H1 (cell line): ENCODE measurements around the gene CEACAM7.

ENCODE experiments used
- BRCA1 ChIP-seq: IDR thresholded peaks from 2 replicates; pipeline ENCODE4 v1.6.1; 2012; ENCODE audit warnings: low read depth, low read length, improper control_type of control experiment
- CREB1 ChIP-seq: IDR thresholded peaks from 2 replicates; pipeline ENCODE4 v1.6.1; 2012; ENCODE audit warnings: inconsistent platforms
- CTCF ChIP-seq, 3 experiments: IDR thresholded peaks; 1 replicate in 2 of 3; 2 replicates in 1 of 3; pipeline versions ENCODE4 v1.5.1 to v1.6.1; 2011; ENCODE audit warnings: low read length in 3 of 3, mild to moderate bottlenecking in 3 of 3, inconsistent platforms in 2 of 3, low read depth in 1 of 3, moderate library complexity in 1 of 3; ENCODE audit not compliant: insufficient read depth in 1 of 3; ENCODE audit errors: control extremely low read depth in 1 of 3
- GTF2F1 ChIP-seq: IDR thresholded peaks from 2 replicates; pipeline ENCODE4 v1.6.1; 2012; ENCODE audit warnings: low read depth, low read length, improper control_type of control experiment, borderline replicate concordance
- MAX ChIP-seq: IDR thresholded peaks from 2 replicates; pipeline ENCODE4 v1.6.1; 2012; ENCODE audit warnings: inconsistent platforms
- POLR2AphosphoS5 ChIP-seq: IDR thresholded peaks from 2 replicates; pipeline ENCODE4 v1.6.1; 2011; ENCODE audit warnings: low read depth, low read length
- RXRA ChIP-seq: IDR thresholded peaks from 2 replicates; pipeline ENCODE4 v1.6.1; 2011; ENCODE audit warnings: low read depth, mild to moderate bottlenecking, low read length, moderate library complexity; ENCODE audit not compliant: insufficient read depth
- SUZ12 ChIP-seq: fragments of 200-600 bp; sonication (generic); IDR thresholded peaks from 2 replicates; pipeline ENCODE4 v1.6.1; 2012; ENCODE audit warnings: mild to moderate bottlenecking, inconsistent platforms, low read length, moderate library complexity, mixed read lengths
- TBP ChIP-seq: IDR thresholded peaks from 2 replicates; pipeline ENCODE4 v1.6.1; 2011; ENCODE audit warnings: low read depth, low read length, improper control_type of control experiment
- USF2 ChIP-seq: IDR thresholded peaks from 2 replicates; pipeline ENCODE4 v1.6.1; 2011; ENCODE audit warnings: low read length, improper control_type of control experiment

- TF ChIP-seq MAX: no peak
- no peak for TF ChIP-seq CTCF (IDR thresholded peaks at IDR 0.05; ENCODE audit: control extremely low read depth in 1 of 3, insufficient read depth in 1 of 3, low read depth in 1 of 3, low read length in 3 of 3)
- TF ChIP-seq GTF2F1: no peak
- no peak for TF ChIP-seq BRCA1
- TF ChIP-seq TBP: no peak
- no peak for TF ChIP-seq CREB1
- no peak for TF ChIP-seq RXRA
- TF ChIP-seq SUZ12: no peak
- no peak for TF ChIP-seq USF2
- TF ChIP-seq POLR2AphosphoS5: no peak
Observed at GRCh38 chr19:41699968-41700323, 11.9 kb upstream of the CEACAM7 start.
